Neural crest cell (in vitro differentiated cells): ENCODE results near the gene ZNF804A. TPM values are rescaled to one million over a fixed set of nuclear protein-coding genes. Genes with fewer than 3 reads are reported as not detected.

ENCODE experiments used
- DNase-seq: peaks from one replicate; pipeline ENCODE4 v3.0.0; 2021; ENCODE audit warnings: low read depth, mixed read lengths, low spot score
- H3K27ac Mint-ChIP-seq: one replicate; pipeline ENCODE4 v1.8.0; 2021; ENCODE audit warnings: mild to moderate bottlenecking, mixed read lengths; ENCODE audit not compliant: unreplicated experiment
- H3K27me3 Mint-ChIP-seq: 2 replicates; pipeline ENCODE4 v1.8.0; 2021; ENCODE audit warnings: low read depth, mild to moderate bottlenecking, mixed read lengths
- H3K36me3 Mint-ChIP-seq: 2 replicates; pipeline ENCODE4 v1.8.0; 2021; ENCODE audit warnings: low read depth, mild to moderate bottlenecking, mixed read lengths
- H3K4me1 Mint-ChIP-seq: 2 replicates; pipeline ENCODE4 v1.8.0; 2021; ENCODE audit warnings: mixed read lengths
- H3K4me3 Mint-ChIP-seq: one replicate; pipeline ENCODE4 v1.8.0; 2021; ENCODE audit warnings: mild to moderate bottlenecking, mixed read lengths
- H3K9me3 Mint-ChIP-seq: 2 replicates; pipeline ENCODE4 v1.8.0; 2021; ENCODE audit warnings: mixed read lengths
- CTCF ChIP-seq: fragments of 200-600 bp; sonication (generic); conservative IDR thresholded peaks from 2 replicates; pipeline ENCODE4 v1.5.0; 2021; ENCODE audit warnings: antibody characterized with exemption, mild to moderate bottlenecking
- total RNA-seq: library from RNA; stranded (reverse); gene quantifications from 2 replicates; pipeline ENCODE4 v1.2.1, GENCODE V29; 2021

Gene ZNF804A
- total RNA-seq, 1 donor from 2014 or later, result 0.47 TPM

DNA sequence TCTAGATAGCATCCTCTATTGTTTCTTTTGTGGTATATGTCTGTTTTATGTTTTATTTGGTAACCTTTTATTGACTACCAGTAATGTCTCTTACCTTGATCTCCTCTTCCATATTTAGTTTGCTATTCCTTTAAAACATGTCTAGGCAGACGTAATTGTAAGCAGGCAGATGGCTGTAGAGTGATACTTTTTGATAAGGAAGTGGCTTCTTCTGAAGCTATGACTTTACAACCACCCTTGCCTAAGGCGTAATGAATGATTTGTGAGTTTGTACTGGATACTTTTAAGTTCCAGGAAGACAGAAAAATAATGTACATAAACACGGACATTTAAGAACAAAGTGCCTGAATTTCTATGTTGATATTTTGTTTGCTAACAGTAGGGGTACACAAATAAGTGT is 85.6 kb downstream of the ZNF804A start:
- DNase-seq, result no peak
- no peaks in the 10 kb centered on the region for H3K27me3 Mint-ChIP-seq
- no peaks in the 10 kb centered on the region for H3K9me3 Mint-ChIP-seq
- H3K4me3 Mint-ChIP-seq, result no peak overlapping the region
- no peak overlapping the region for H3K27ac Mint-ChIP-seq
- no peaks in the 10 kb centered on the region for H3K4me1 Mint-ChIP-seq
- TF ChIP-seq CTCF, result no peak
- H3K36me3 Mint-ChIP-seq, result no peaks in the 10 kb centered on the region

DNA sequence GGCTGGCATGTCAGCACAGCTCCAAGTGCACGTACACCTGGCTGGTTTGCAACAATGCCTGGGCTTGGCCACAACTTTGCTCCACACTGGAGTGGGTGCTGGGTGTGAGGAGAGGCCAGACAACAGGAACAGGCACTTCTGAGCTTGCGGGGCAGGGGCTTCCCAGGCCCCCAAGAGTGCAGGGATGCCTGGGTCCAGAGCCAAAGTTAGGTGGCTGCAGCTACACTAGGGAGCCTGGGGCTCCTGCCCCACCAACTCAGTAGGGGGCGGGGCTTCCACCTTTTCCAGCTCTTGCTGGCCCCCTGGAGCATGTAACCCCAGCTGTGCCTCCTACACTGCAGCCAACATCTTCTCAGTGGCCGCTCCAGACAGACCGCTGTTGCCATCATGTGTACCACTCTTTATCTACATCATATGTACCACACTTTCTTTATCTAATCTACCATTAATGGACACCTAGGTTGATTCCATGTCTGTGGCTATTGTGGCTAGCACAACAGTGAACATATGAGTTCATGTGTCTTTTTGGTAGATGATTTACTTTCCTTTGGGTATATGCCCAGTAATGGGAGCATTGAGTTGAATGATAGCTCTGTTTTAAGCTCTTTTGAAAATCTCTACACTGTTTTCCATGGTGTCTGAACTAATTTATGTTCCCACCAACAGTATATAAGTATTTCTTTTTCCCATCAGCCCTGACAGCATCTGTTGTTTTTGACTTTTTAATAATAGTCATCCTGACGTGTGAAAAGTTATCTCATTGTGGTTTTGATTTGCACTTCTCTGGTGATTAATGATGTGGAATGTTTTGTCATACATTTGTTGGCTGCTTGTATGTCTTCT is 87.9 kb downstream of the ZNF804A start:
- TF ChIP-seq CTCF, result no peak
- DNase-seq, result no peak
- Mint-ChIP-seq H3K27me3 (no peaks in the 10 kb centered on the region), H3K4me3 (no peak overlapping the region), H3K4me1 (no peaks in the 10 kb centered on the region), H3K27ac (no peak overlapping the region), H3K9me3 (no peaks in the 10 kb centered on the region), H3K36me3 (no peaks in the 10 kb centered on the region)

DNA sequence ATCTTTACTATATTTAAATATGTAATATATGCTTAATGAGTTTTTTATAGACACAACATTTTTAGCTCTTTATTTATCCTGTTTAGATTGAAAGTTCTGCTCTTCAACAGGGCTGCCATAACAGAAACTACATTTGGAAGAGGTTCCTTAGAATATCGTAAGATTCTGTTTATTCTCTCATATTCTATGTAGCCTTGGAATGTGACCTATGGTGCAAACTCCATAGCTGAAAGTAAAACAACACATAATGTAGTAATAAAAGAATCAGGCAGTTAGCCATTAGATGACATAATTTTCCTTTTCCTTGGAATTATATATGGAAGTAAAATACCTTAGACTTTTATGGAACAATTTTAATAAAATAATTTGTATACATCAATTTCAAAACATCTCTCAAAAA is 91.3 kb downstream of the ZNF804A start:
- H3K9me3 Mint-ChIP-seq, result no peaks in the 10 kb centered on the region
- no peaks in the 10 kb centered on the region for H3K36me3 Mint-ChIP-seq
- TF ChIP-seq CTCF, result no peak
- DNase-seq, result no peak
- no peak overlapping the region for H3K4me3 Mint-ChIP-seq
- no peaks in the 10 kb centered on the region for H3K27me3 Mint-ChIP-seq
- H3K4me1 Mint-ChIP-seq, result no peaks in the 10 kb centered on the region
- H3K27ac Mint-ChIP-seq, result no peak overlapping the region

DNA sequence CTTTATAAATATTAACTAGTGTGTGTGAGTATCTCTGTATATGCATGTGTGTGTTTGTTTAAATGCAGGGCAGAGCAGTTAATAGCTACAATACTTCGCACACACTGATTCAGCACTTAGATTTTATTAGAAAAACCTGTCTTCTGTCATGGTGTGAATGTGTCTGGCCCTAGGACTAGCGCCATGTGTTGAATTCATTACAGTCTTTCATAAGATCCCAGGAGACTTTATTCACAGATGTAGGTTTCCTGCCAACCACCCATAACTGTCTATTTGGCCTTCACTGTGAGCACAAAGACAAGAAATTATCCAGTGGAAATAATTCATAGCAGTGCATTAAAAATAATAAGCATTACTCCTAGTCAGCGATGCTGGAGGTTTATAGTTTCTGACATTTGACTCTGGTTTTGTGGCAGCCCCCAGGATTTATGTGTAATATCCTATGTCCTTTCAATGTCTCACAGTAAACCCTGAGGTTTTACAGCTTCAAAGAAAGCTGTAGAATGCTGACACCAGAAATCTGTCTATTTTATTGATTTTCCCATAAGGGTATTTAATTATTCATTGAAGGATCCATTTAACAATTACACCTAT is 93.9 kb downstream of the ZNF804A start:
- TF ChIP-seq CTCF, result no peak
- H3K27me3 Mint-ChIP-seq, result no peaks in the 10 kb centered on the region
- H3K4me1 Mint-ChIP-seq, result no peaks in the 10 kb centered on the region
- H3K36me3 Mint-ChIP-seq, result no peaks in the 10 kb centered on the region
- no peak overlapping the region for H3K27ac Mint-ChIP-seq
- no peaks in the 10 kb centered on the region for H3K9me3 Mint-ChIP-seq
- no peak for DNase-seq
- H3K4me3 Mint-ChIP-seq, result no peak overlapping the region

DNA sequence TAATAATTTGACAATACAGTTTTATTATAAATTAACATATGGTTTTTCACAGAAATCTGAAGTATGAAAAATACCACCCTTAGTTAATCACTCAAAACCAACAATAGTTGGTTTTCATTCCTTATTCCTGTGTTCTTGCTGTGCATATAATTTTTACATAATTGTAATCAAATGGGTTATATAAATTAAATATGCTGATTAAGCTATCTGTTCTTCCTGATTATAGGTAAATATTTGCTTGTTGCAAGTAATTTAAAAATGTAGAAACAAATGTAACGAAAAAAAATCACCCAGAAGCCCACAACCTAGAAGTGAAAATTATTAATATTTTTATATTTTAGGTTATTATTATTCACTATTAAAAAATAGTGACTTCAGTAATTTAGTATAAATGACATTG is 98.3 kb downstream of the ZNF804A start:
- Mint-ChIP-seq H3K9me3 (no peaks in the 10 kb centered on the region), H3K27ac (no peak overlapping the region), H3K36me3 (no peaks in the 10 kb centered on the region), H3K4me3 (no peak overlapping the region), H3K4me1 (no peaks in the 10 kb centered on the region), H3K27me3 (no peaks in the 10 kb centered on the region)
- TF ChIP-seq CTCF, result no peak
- DNase-seq, result no peak
